HG02884 (cell line): ENCODE results near the gene LPXN.
A peak's percentile ranks its signal among the peaks of the same experiment; 100 is the strongest.
"Not testable (repeated sequence)": the region's sequence is repeated elsewhere in the genome, so short reads cannot be mapped to it uniquely, and the experiment has no call there.

Source experiments
- ATAC-seq: cut with Tn5 transposase; IDR thresholded peaks from one replicate; pipeline ENCODE4 v1.9.1; 2021; ENCODE audit warnings: mild to moderate bottlenecking, moderate library complexity; ENCODE audit not compliant: unreplicated experiment

LPXN gene

DNA sequence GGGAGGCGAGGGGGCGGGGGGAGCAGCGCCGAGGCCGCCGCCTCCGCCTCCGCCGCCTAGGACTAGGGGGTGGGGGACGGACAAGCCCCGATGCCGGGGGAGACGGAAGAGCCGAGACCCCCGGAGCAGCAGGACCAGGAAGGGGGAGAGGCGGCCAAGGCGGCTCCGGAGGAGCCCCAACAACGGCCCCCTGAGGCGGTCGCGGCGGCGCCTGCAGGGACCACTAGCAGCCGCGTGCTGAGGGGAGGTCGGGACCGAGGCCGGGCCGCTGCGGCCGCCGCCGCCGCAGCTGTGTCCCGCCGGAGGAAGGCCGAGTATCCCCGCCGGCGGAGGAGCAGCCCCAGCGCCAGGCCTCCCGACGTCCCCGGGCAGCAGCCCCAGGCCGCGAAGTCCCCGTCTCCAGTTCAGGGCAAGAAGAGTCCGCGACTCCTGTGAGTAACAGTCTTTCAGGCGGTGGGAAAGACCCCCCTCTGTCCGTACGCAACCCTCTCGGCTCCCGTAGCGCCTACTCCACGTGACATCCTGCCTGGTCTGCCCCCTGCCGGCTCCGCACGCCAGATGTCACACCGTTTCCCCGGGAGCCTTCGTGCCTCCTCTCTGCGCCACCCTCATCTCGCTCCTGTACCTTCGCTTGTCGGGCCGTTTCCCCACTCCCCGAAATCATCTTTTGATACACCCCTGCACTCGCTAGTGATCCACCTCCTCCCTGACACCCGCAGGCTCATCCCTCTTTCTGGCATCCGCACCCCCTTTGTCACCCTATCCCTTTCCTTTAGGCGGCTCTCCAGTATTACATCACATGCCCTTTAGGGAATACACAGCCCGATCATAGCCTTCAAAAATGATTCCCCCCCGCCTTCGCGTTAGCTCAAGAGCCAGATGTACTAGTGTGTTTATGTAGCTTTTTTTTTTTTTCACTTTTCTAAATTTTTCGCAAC lies 3.8 kb upstream of the LPXN start:
- peak; percentile 36 for ATAC-seq

DNA sequence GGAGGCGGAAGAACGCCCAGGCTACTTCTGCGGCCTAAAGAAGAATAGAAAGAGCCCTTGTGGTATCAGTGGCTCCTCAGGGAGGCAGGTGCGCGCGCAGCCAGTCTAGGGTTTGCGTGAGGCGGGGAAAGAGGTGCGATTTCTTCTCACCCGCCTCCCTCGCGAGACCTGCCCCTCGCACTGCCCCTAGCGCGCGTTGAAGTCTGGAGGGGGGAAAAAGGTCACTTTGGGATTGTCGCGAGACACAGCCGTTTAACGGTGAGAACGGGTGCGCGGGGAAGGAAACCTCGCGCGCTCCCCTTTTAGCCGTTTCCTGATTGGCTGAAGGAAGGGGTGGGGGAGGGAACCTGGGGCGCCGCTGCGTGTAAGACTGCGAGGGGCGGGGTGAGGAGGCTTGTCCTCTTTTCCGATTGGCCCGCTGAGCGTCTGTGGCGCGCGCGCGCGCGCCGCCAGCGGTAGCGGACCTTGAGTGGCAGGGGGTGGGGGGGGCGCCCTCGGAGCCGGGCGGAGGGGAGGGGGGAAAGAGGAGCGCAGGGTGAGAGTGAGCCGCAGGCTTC lies 3.1 kb upstream of the LPXN start, which contains the start of gene ZFP91:
TSS of gene ZFP91 (plus strand) at position 429 of the 557 bp plus-strand sequence. CDS start 219 bp downstream, outside the sequence.
- peak; percentile 29 for ATAC-seq

DNA sequence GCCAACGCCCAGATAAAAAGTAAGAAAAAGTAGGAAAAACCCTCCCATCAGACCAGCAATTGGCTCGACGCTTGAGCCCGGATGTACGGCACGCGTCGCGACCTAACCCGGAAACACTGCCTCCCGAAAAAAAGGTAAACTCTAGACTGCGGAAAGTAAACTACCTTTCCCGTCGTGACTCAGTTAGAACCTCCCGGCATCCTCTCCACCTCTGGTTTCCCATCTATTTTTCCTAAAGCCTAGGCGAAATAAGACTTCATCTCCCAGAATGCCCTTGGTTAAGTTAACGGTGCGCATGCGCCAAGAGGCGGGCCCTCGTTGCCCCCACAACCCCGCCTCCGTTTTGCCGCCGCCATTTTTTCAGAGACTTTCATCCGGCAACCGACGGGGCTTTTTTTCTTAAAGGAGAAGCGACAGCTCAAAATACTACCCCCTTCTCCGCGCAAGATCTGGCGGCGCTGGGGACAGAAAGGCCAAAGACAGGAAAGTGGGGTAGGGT lies 2.5 kb upstream of the LPXN start:
- ATAC-seq = no peak

DNA sequence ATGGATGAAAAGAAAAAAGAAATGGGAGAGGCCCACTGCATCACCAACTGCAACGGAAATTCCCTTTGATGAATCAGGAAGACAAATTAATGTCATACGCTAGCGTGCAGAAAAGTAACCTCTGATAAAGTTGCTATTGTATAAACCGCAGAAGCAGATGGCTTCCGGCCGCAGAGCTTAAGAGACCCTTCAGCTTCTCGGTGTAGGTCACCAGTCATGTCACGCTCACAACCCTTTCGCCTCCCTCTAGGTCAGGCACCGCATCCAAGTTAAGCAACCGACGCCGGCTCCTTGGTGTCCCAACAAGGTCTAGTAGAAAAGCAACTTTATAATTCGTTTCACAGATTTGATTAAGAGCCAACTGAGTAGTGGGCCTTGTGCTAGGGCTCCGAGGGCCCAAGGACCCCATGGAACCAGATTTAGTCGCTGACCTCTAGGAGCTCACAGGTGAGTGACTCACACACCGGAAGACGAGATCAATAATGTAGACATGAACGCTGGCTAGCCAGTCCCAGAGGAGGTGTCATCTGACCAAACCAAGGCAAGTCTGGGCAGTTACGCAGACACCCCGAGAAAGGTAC lies 2.0 kb upstream of the LPXN start:
- ATAC-seq = peak; percentile 40

DNA sequence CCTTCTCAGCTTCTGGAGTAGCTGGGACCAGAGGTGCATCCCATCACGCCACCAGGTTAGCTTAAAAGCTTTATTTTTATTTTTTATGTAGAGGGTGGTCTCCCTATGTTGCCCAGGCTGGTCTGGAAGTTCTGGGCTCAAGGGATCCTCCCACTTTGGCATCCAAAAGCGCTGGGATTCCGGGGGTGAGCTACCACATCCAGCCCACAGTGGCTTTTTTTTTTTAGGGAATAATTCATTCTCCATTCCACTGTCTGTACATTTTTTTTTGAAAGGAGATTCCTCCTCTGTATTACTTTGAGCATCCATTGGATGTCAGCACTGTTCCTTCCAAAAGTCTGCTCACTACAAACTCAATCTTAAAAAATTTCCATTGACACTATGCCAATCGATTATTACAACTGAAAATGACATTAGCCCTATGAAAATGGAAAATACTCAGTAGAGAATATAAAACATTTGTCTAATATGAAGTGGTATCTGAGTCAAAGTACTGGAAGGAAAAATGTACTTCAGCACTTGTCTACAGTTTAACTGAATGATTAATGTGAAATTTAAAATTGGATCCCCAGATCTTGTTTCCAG lies 1.3 kb upstream of the LPXN start:
- ATAC-seq = no peak

DNA sequence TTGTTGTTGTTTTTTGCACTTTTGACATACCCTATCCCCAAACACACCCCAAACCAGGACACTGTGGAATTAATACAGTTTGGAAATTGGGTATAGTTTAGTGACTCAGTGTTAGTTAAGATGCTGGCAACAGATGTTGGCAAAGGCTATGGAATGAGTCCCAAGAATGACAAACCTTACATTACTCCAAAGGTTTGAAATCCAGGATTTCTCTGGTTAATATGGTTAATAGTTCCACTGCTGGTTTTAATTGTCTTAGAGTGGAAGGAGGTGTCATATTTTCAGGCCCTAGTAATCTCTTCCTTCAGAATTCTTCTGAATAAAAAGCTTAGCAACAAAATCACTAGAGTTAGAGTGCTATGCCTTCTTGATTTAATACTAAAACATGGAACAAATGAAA lies 775 bp downstream of the LPXN start:
- no peak for ATAC-seq

DNA sequence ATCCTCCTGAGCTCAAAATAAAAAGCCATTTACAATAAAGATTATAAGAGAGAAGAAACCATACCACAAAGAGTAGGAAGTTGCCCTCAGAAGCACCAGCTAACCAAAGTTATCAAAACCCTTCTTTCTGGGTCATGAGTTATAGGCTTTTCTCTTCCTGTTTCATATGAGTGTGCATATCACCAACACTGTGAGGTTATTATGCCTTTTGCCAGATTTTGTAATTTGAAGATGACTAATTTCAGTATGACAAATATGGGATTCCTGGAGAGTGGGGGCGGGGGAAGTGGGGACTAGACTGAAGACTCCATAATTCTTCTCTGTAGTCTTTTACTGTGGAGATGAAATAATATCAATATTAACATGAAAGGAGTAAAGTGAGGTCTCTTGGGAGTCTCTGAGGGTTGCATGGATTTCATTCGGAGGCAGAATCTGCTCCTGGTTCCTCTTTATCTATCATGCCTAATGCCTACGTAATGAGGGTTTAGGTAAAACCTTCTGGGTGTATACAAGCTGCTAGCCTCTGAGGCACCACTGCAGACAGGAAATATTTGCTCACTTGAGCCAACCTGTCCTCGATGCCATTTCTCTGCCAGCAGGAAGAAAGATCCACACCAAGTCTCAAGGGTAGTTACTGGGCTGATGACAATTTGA lies 2.1 kb downstream of the LPXN start:
- ATAC-seq = peak; percentile 26

DNA sequence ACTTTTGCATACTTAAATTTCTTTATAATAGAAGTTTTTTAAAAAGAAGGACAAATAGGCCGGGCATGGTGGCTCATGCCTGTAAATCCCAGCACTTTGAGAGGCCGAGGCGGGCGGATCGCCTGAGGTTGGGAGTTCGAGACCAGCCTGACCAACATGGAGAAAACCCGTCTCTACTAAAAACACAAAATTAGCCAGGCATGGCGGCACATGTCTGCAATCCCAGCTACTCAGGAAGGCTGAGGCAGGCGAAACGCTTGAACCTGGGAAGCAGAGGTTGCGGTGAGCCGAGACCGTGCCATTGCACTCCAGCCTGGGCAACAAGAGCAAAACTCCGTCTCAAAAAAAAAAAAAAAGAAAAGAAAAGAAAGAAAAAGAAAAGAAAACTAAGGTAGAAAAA lies 2.8 kb downstream of the LPXN start:
- ATAC-seq = not testable (repeated sequence)

DNA sequence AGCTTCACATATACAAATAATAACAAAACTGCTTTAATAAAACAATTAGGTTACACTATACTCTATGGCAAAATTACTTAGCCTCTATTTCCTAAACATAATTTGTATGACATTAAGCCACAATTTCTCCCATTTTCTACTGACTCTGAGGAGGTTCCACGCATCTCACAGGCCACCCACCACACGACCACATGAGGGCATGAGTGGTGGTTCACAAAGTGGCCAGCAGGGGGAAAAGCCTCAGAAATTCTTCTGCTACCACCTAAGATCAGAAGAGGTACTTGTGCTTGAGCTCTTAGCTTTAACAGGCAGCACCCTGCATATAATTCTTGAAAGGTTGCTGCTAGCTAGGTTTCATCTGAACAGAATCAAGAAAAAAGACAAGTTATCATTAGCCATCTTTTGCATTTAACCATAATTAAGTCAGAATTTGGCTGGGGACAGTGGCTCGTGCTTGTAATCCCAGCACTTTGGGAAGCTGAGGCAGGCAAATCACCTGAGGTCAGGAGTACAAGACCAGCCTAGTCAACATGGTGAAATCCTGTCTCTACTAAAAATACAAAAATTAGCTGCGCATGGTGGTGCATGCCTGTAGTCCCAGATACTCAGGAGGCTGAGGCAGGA lies 7.7 kb downstream of the LPXN start:
- ATAC-seq = peak; percentile 87

DNA sequence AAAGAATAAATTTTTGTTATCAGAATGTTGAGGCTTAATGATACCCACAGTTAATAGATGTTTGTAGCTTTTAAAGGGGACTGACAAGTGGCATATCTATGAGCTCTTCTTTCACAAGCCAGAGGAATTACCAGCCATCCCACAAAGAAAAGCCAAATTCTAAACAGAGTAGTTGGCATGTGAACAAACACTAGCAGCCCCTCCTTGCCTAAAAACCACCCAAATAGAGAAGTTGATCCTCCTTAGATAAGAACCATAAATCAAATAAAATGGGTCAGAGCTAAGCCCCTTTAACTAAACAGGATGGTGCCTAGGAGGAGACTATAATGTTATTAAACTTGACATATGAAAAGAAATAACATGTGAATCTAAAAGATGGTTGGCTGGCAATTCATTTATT lies 11.4 kb downstream of the LPXN start:
- ATAC-seq = no peak

DNA sequence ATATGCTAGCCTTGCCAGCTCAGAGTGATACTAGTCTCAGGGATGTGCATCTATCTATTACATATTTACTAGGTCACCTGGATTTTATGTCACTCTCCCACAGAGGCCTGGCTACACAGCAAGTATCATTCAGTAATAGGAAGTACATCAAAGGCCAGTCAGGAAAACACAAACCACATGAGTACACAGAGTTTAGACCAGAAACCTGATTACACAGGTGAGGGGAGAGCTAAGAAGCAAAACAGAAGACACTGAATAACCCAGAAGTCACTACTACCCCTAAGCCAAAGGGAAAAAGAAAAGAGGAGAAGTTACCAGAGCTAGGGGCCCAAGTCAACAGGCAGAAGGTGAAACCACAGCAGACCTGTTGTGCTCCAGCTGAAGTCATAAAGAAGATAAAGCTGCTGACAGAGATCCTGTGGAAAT lies 13.3 kb downstream of the LPXN start:
- ATAC-seq = peak; percentile 87

DNA sequence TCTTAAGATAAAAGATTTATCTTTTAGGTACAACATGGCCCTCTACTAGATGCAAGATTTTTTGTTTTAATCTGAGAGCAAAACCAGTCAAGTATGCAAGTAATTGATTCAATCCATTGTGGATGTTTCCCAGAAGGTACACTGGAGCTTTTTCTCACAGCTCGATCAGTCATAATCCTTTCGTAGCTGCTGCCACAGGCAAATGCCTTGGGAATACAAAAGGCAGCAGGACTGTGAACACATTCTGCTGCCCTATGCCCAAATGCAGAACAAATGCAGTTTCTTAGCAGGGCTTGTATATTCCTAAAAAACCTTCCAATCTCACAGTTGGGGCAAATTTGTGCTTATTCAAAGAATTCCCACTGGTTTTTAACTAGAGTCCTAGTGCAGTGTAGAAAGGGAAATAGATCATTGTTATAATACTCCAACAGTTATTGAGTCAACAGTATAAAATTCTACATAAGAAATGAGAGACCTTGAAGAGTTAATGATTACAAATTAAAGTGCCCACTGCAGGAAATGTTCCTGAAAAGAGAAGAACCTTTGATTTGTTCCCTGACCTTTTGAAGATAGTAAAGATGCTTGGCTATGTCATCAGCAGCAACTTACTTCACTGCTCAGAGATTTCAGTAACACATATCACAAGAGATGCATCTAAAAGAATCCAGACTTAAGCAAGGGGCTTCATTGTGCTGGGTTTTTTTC lies 14.1 kb downstream of the LPXN start:
- no peak for ATAC-seq

DNA sequence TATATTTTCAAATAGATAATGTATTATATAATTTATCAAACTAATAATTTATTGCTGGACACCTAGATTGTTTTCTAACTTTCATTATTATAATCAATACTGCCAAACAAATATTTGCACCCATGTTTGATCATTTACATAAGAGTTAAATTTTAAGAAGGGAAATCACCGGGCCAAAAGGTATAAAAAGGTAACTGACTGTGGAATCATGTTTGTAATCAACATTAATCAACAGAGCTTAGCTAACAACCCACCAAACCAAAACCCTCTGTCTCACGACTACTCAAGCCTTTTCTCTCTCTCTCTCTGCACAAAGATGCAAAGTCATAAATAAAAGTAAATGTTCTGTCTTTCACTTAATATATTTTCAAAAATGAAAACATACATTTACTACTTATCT lies 14.8 kb downstream of the LPXN start:
- ATAC-seq = no peak

DNA sequence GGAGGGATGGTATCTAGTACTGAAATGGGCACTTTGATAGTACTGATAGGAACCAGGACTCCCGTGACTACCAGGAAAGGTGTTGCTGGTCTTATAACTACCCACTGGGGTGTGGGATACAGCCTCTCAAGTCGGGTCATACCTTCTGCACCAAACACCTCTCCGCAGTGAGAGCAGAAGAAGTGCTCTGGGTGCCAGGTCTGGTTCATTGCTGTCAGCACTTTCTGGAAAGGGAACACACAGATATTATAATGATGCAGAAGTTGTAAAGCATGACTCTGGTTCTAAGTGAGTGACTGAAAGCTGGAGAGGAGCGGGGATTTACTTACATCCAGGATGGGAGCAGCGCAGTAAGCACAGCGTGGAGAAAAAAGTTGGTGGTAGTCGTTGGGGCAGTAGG lies 26.0 kb downstream of the LPXN start:
- ATAC-seq = no peak

DNA sequence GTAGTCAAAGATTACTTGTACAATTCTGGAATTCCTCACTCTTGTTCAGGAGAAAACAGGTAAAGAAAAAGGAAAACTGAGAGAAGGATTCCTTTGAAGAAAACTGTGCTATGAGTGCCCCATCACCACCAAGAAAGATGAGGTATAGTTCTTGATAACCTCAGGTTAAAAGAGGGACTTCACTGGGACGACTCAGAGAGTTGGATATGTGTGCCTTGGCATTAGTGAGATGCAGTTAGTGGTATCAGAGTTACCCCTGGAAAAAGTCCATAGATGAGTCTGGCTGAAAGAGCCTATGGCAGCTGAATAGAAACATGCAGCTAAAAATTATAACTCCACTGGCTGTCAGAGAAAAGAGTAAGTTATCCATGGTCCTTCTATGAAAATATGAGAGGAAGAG lies 28.8 kb downstream of the LPXN start:
- ATAC-seq = no peak

DNA sequence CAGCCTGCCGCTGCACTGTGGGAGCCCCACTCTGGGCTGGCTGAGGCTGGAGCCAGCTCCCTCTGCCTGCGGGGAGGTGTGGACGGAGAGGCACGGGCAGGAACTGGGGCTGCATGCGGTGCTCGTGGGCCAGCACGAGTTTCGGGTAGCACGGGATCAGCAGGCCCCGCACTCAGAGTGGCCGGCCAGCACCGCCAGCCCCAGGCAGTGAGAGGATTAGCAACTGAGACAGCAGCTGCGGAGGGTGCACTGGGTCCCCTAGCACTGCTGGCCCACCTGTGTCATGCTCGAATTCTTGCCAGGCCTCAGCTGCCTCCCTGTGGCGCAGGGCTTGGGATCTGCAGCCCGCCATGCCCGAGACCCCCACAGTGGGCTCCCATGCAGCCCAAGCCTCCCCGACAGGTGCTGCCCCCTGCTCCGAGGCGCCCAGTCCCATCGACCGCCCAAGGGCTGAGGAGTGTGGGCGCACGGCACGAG lies 43.8 kb downstream of the LPXN start:
- no peak for ATAC-seq

DNA sequence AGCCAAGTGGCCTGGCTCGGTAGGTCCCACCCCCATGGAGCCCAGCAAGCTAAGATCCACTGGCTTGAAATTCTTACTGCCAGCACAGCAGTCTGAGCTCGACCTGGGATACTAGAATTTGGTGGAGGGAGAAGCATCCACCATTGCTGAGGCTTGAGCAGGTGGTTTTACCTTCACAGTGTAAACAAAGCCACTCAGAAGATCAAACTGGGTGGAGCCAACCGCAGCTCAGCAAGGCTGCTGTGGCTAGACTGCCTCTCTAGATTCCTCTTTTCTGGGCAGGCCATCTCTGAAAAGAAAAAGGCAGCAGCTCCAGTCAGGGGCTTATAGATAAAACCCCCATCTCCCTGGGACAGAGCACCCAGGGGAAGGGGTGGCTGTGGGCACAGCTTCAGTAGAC lies 45.4 kb downstream of the LPXN start:
- ATAC-seq = no peak

DNA sequence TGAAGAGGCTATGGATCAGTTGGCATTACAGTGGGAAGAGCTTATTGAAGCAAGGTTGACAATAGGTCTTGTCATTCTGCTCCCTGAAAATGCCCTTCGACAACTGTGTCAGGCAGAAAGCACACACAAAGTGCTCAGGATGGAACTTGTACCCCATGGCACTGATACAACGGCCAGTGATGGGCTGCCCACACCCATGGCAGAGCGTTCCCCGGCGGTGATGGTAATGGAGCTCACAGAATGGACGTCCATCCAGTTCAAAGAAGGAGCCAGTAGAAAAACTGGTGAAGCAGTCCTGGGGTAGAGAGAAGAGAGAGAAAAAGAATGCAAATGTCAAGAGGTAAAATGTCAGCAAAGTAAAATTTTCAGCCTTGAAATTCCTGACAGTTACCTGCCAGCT lies 48.2 kb downstream of the LPXN start:
- no peak for ATAC-seq

DNA sequence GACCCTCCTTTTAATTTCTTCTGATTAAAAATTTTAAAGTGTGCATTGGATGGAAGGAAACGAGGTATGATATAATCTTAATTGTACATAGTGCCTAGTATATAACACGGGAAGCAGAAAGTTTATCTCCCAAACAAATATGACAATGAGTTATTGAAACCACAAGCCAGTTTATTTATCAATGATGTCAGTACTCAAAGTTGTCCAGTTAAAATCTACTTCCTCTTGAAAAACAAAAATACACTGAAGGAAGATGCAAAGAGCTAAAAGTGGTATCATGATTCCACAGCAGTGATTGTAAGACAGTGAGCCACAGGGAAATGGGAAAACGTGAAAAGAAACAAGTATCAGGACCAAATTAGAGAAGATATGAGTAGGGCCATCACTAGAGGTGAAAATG lies 48.9 kb downstream of the LPXN start:
- no peak for ATAC-seq
